A549 (cell line): Measurements from ENCODE around the gene ANKRD12.

Experiments used
- JUN ChIP-seq, 2 experiments: fragments of >200 bp; sonication (Bioruptor Twin); formaldehyde crosslinking; IDR thresholded peaks; 2 replicates in 1 of 2; 3 replicates in 1 of 2; pipeline ENCODE4 v1.6.1; 2016 to 2017
- REST ChIP-seq: fragments of 200-600 bp; sonication (generic); IDR thresholded peaks from 2 replicates; pipeline ENCODE4 v1.6.1; 2016; ENCODE audit warnings: antibody characterized with exemption, mild to moderate bottlenecking, moderate library complexity
- SMC3 ChIP-seq: fragments of >200 bp; sonication (Bioruptor Twin); formaldehyde crosslinking; IDR thresholded peaks from 3 replicates; pipeline ENCODE4 v1.6.1; 2018; ENCODE audit warnings: inconsistent platforms

GRCh38 chr18:9175115-9175514, 38.5 kb downstream of the ANKRD12 start:
- no peak for TF ChIP-seq JUN (IDR thresholded peaks at IDR 0.05)
- no peak for TF ChIP-seq SMC3
- no peak for TF ChIP-seq REST
